GM10266 (cell line): Measurements from ENCODE around the gene DAPK1.

Experiments
- DNase-seq: peaks from one replicate; pipeline ENCODE4 v3.0.0; 2012; ENCODE audit errors: extremely low spot score
- TF ChIP-seq, protein P1 (sequence below): IDR thresholded peaks from 2 replicates; pipeline ENCODE4 v1.5.1; 2012; ENCODE audit warnings: mild to moderate bottlenecking, low read depth; ENCODE audit not compliant: control insufficient read depth, insufficient read depth; ENCODE audit errors: missing control alignments

Gene DAPK1

DNA sequence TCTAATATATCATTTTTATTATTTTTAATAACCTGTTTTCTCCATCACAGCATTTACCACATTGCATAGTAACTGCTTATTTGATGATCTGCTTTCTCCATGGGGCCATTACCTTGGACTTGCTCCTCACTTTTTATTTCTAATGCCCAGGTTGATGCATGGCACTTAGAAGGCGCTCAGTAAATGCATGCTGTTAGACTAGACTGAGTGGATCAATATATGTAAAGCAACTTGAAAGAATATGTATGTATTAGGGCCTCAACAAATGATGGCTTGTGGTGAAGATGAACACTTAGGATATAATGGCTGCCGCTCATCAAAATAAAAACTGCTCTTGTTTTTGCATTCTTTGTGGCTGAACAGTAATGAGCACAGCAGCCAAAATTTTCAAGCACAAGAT is 5.8 kb downstream of the DAPK1 start:
- TF ChIP-seq, protein P1, sequence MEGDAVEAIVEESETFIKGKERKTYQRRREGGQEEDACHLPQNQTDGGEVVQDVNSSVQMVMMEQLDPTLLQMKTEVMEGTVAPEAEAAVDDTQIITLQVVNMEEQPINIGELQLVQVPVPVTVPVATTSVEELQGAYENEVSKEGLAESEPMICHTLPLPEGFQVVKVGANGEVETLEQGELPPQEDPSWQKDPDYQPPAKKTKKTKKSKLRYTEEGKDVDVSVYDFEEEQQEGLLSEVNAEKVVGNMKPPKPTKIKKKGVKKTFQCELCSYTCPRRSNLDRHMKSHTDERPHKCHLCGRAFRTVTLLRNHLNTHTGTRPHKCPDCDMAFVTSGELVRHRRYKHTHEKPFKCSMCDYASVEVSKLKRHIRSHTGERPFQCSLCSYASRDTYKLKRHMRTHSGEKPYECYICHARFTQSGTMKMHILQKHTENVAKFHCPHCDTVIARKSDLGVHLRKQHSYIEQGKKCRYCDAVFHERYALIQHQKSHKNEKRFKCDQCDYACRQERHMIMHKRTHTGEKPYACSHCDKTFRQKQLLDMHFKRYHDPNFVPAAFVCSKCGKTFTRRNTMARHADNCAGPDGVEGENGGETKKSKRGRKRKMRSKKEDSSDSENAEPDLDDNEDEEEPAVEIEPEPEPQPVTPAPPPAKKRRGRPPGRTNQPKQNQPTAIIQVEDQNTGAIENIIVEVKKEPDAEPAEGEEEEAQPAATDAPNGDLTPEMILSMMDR: no peak
- DNase-seq: no peak

DNA sequence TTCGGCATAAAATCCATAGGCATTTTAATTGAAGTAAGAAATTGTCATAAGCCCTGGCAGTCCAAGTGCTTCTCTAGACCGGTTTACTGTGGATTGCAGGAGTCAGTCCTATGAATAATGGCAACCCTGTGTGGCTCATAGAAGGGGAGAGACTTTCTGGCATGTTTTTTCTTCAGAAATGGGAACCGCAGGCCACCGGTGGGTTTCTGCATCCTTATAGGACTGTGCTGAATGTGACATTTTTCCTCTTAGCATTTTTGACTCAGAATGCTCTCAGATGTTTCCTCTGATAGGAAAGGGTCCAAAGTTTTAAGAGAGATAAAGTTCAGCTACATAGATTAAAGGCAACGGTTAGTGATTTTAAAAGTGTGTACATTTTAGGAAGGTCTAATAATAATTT is 6.3 kb downstream of the DAPK1 start:
- no peak for DNase-seq
- TF ChIP-seq, protein P1: no peak

DNA sequence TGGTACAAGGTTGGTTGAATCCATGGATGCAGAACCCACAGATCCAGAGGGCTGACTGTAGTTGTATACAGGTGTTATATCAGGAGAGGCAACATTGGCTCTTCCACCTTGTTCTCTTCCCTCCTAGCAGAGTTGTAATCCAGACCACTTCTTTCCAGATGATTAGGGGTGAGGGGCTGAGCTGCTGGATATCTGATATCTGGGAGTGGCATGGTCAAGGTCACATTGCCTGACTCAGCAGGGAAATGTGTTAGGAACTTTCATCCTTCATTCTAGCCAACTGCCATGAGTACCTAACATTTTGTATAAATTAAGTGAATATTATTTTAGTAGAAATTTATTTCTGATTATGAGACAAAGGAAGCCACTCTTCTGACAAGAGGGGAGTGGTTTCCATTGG is 7.3 kb downstream of the DAPK1 start:
- no peak for DNase-seq
- TF ChIP-seq, protein P1: no peak

DNA sequence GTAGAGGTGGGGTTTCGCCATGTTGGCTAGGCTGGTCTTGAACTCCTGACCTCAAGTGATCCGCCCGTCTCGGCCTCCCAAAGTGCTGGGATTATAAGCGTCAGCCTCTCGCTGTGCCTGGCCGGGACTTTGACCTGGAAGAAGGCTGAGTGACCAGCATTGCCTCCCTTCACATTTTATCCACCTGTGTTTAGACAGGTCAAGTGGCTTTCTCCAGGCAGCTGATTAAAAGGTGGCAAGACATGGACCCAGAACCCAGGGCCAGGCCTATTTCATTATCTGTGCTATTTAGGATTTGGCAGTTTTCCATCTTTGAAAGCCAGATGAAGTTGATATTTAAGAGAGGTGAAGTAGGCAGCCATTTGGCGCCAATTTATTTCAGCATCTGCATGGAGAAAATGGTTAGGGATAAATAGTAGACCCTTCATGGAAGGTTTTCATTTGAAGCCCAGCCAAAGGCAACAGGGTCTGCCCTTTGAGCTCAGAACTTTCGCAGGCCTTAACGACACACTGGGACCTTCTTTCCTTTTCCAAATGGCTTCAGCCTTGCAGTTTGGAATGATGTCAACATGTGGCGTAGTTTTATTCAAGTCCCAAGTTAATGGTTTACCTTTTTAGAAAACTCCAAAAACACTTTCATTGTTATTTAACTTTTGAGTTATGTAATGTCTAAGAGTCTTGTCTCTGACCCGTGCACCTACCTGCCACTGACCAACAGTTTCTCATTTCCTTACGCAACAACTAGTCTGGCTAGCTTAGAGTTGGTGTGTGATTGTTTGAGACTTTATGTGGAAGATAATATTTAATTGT is 8.4 kb downstream of the DAPK1 start:
- TF ChIP-seq, protein P1: no peak
- no peak for DNase-seq

DNA sequence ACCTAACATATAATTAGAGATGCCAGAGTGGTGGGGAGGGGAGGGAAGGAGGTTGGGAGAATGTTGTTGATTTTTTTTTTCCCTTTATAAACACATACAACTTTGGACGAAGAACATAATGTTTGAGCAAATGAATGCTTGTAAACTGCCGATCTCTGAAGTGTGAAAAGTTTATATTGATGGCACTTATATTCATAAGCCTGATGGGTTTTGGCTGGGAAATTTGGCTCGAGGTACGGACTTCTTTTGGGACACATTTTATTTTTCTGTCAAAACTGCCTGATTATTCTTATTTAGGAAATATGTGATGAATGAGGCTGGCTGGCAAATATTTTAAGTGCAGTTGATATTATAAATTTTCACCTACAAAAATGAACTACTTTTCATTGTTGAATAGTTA is 9.9 kb downstream of the DAPK1 start:
- DNase-seq: no peak
- TF ChIP-seq, protein P1: no peak

DNA sequence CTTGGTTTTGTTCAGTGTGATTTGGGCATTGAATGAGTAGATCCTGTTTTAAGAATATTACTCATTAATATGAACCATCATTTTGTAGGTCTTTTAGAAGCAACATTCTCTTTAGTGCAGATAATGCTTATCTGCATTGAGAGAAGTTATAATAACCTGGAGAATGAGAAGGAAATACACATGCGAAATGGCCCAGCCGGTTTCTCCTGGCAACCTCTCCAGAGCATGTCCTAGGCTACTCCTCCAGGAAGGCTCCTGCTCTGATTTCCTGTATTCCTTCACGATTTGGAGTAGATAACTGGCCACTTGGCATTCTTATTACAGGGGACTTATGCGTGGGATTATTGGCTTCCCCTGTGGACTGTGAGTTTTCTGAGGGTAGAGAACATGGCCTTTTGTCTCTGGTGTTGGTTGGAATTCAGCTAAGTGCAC is 12.6 kb downstream of the DAPK1 start:
- TF ChIP-seq, protein P1: no peak
- no peak for DNase-seq

DNA sequence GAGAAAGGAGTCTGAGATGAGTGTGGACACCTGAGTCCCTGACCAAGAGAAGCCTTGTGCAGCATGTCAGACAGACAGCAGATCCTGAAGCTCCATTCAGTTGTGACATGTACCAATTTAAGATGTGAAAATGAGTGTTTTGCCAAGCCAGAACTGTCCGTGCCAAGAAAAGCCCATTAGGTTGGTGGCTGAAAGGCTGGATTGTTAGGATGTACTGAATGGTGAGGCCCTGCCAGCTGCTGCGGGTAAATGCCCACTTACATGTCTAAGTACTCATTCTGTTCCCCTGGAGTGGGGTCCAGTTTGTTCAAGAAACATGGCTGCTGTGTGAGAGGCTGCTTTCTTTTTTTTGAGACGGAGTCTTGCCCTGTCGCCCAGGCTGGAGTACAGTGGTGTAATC is 14.6 kb downstream of the DAPK1 start:
- TF ChIP-seq, protein P1: no peak
- no peak for DNase-seq
